ENCODE measurements around the gene OPALIN.
"Not testable (repeated sequence)": the region's sequence is repeated elsewhere in the genome, so short reads cannot be mapped to it uniquely, and the experiment has no call there.

Gene OPALIN

GRCh38 chr10:96317067-96317833, 41.6 kb downstream of the OPALIN start:
- Histone ChIP-seq H3K27ac (ENCODE audit: low read depth, low read length) (no peak overlapping the region), H3K27me3 (ENCODE audit: control insufficient read depth, insufficient read depth, low read length) (no peaks in the 10 kb centered on the region), H3K9ac (ENCODE audit: low read length) (no peak overlapping the region), H3K9me3 (ENCODE audit: control insufficient read depth, insufficient read depth, low read depth, low read length) (no peaks in the 10 kb centered on the region), H3K4me1 (ENCODE audit: control insufficient read depth, insufficient read depth, low read length) (peaks cover 18% of the 10 kb centered on the region), H3K4me3 (ENCODE audit: low read depth, low read length) (no peak overlapping the region), H3K36me3 (ENCODE audit: control insufficient read depth, insufficient read depth, low read length) (no peaks in the 10 kb centered on the region)

- Histone ChIP-seq H3K9me3 (ENCODE audit: control insufficient read depth, insufficient read depth, low read depth, low read length) (no peaks in the 10 kb centered on the region), H3K9ac (ENCODE audit: low read length) (no peak overlapping the region), H3K4me3 (ENCODE audit: low read depth, low read length) (no peak overlapping the region), H3K36me3 (ENCODE audit: control insufficient read depth, insufficient read depth, low read length) (no peaks in the 10 kb centered on the region), H3K27me3 (ENCODE audit: control insufficient read depth, insufficient read depth, low read length) (no peaks in the 10 kb centered on the region), H3K4me1 (ENCODE audit: control insufficient read depth, insufficient read depth, low read length) (peaks cover 43% of the 10 kb centered on the region), H3K27ac (ENCODE audit: low read depth, low read length) (no peak overlapping the region)
Measured at GRCh38 chr10:96313344-96313743, 45.5 kb downstream of the OPALIN start.

GRCh38 chr10:96311180-96311715, 47.6 kb downstream of the OPALIN start:
- peaks cover 54% of the 10 kb centered on the region for H3K4me1 ChIP-seq (ENCODE audit: control insufficient read depth, insufficient read depth, low read length)
- H3K9ac ChIP-seq (ENCODE audit: low read length) = peak overlapping the region; percentile 36
- no peaks in the 10 kb centered on the region for H3K9me3 ChIP-seq (ENCODE audit: control insufficient read depth, insufficient read depth, low read depth, low read length)
- H3K27me3 ChIP-seq (ENCODE audit: control insufficient read depth, insufficient read depth, low read length) = no peaks in the 10 kb centered on the region
- H3K27ac ChIP-seq (ENCODE audit: low read depth, low read length) = peak overlapping the region; percentile 94
- no peaks in the 10 kb centered on the region for H3K36me3 ChIP-seq (ENCODE audit: control insufficient read depth, insufficient read depth, low read length)
- no peak overlapping the region for H3K4me3 ChIP-seq (ENCODE audit: low read depth, low read length)

GRCh38 chr10:96310321-96310669, 48.5 kb downstream of the OPALIN start:
- peak overlapping the region; percentile 80 for H3K9ac ChIP-seq (ENCODE audit: low read length)
- peaks cover 49% of the 10 kb centered on the region for H3K4me1 ChIP-seq (ENCODE audit: control insufficient read depth, insufficient read depth, low read length)
- no peaks in the 10 kb centered on the region for H3K36me3 ChIP-seq (ENCODE audit: control insufficient read depth, insufficient read depth, low read length)
- peak overlapping the region; percentile 94 for H3K27ac ChIP-seq (ENCODE audit: low read depth, low read length)
- H3K9me3 ChIP-seq (ENCODE audit: control insufficient read depth, insufficient read depth, low read depth, low read length) = no peaks in the 10 kb centered on the region
- no peaks in the 10 kb centered on the region for H3K27me3 ChIP-seq (ENCODE audit: control insufficient read depth, insufficient read depth, low read length)
- peak overlapping the region; percentile 26; the same call in 1 of the 2 replicates for H3K4me3 ChIP-seq (ENCODE audit: low read depth, low read length)

GRCh38 chr10:96309628-96310320, 49.0 kb downstream of the OPALIN start:
- H3K4me1 ChIP-seq (ENCODE audit: control insufficient read depth, insufficient read depth, low read length) = peaks cover 49% of the 10 kb centered on the region
- H3K9ac ChIP-seq (ENCODE audit: low read length) = peak overlapping the region; percentile 85
- no peaks in the 10 kb centered on the region for H3K27me3 ChIP-seq (ENCODE audit: control insufficient read depth, insufficient read depth, low read length)
- peak overlapping the region; percentile 30 for H3K4me3 ChIP-seq (ENCODE audit: low read depth, low read length)
- peak overlapping the region; percentile 97 for H3K27ac ChIP-seq (ENCODE audit: low read depth, low read length)
- H3K36me3 ChIP-seq (ENCODE audit: control insufficient read depth, insufficient read depth, low read length) = no peaks in the 10 kb centered on the region
- H3K9me3 ChIP-seq (ENCODE audit: control insufficient read depth, insufficient read depth, low read depth, low read length) = no peaks in the 10 kb centered on the region

GRCh38 chr10:96308854-96309253, 49.9 kb downstream of the OPALIN start:
- not testable (repeated sequence) for H3K36me3 ChIP-seq (ENCODE audit: control insufficient read depth, insufficient read depth, low read length); H3K9me3 ChIP-seq (ENCODE audit: control insufficient read depth, insufficient read depth, low read depth, low read length); H3K27me3 ChIP-seq (ENCODE audit: control insufficient read depth, insufficient read depth, low read length)
- Histone ChIP-seq H3K4me1 (ENCODE audit: control insufficient read depth, insufficient read depth, low read length) (peaks cover 49% of the 10 kb centered on the region), H3K27ac (ENCODE audit: low read depth, low read length) (peak overlapping the region; percentile 97), H3K4me3 (ENCODE audit: low read depth, low read length) (peak overlapping the region; percentile 30; the same call in 1 of the 2 replicates), H3K9ac (ENCODE audit: low read length) (peak overlapping the region; percentile 85)

GRCh38 chr10:96306516-96306915, 52.3 kb downstream of the OPALIN start:
- Histone ChIP-seq H3K4me1 (ENCODE audit: control insufficient read depth, insufficient read depth, low read length) (peaks cover 49% of the 10 kb centered on the region), H3K27ac (ENCODE audit: low read depth, low read length) (peak overlapping the region; percentile 21; the same call in 1 of the 2 replicates), H3K9ac (ENCODE audit: low read length) (no peak overlapping the region), H3K36me3 (ENCODE audit: control insufficient read depth, insufficient read depth, low read length) (no peaks in the 10 kb centered on the region), H3K27me3 (ENCODE audit: control insufficient read depth, insufficient read depth, low read length) (no peaks in the 10 kb centered on the region), H3K9me3 (ENCODE audit: control insufficient read depth, insufficient read depth, low read depth, low read length) (no peaks in the 10 kb centered on the region), H3K4me3 (ENCODE audit: low read depth, low read length) (no peak overlapping the region)

GRCh38 chr10:96305019-96305418, 53.8 kb downstream of the OPALIN start:
- peaks cover 38% of the 10 kb centered on the region for H3K4me1 ChIP-seq (ENCODE audit: control insufficient read depth, insufficient read depth, low read length)
- H3K9ac ChIP-seq (ENCODE audit: low read length) = no peak overlapping the region
- no peaks in the 10 kb centered on the region for H3K9me3 ChIP-seq (ENCODE audit: control insufficient read depth, insufficient read depth, low read depth, low read length)
- no peak overlapping the region for H3K4me3 ChIP-seq (ENCODE audit: low read depth, low read length)
- H3K27me3 ChIP-seq (ENCODE audit: control insufficient read depth, insufficient read depth, low read length) = no peaks in the 10 kb centered on the region
- no peak overlapping the region for H3K27ac ChIP-seq (ENCODE audit: low read depth, low read length)
- no peaks in the 10 kb centered on the region for H3K36me3 ChIP-seq (ENCODE audit: control insufficient read depth, insufficient read depth, low read length)

- Histone ChIP-seq H3K9ac (ENCODE audit: low read length) (no peak within 1 kb of the TSS), H3K36me3 (ENCODE audit: control insufficient read depth, insufficient read depth, low read length) (no peaks in the 10 kb centered on the region), H3K4me3 (ENCODE audit: low read depth, low read length) (no peak within 1 kb of the TSS), H3K27me3 (ENCODE audit: control insufficient read depth, insufficient read depth, low read length) (no peaks in the 10 kb centered on the region), H3K27ac (ENCODE audit: low read depth, low read length) (no peak within 1 kb of the TSS), H3K9me3 (ENCODE audit: control insufficient read depth, insufficient read depth, low read depth, low read length) (no peaks in the 10 kb centered on the region), H3K4me1 (ENCODE audit: control insufficient read depth, insufficient read depth, low read length) (peaks cover 33% of the 10 kb centered on the region)
Measured at GRCh38 chr10:96304230-96304629, 54.6 kb downstream of the OPALIN start, which contains the start of gene DNTT. TSS of gene DNTT (plus strand) at chr10:96304434. CDS start at chr10:96304498, 64 bp downstream.

GRCh38 chr10:96301616-96302015, 57.2 kb downstream of the OPALIN start:
- no peak overlapping the region for H3K27ac ChIP-seq (ENCODE audit: low read depth, low read length)

GRCh38 chr10:96299383-96299782, 59.4 kb downstream of the OPALIN start:
- no peaks in the 10 kb centered on the region for H3K27me3 ChIP-seq (ENCODE audit: control insufficient read depth, insufficient read depth, low read length)
- H3K9ac ChIP-seq (ENCODE audit: low read length) = no peak overlapping the region
- H3K4me1 ChIP-seq (ENCODE audit: control insufficient read depth, insufficient read depth, low read length) = 0 out of 2 replicates have a peak, but pooled peaks cover 13% of the 10 kb centered on the region
- H3K4me3 ChIP-seq (ENCODE audit: low read depth, low read length) = no peak overlapping the region
- H3K36me3 ChIP-seq (ENCODE audit: control insufficient read depth, insufficient read depth, low read length) = no peaks in the 10 kb centered on the region
- no peaks in the 10 kb centered on the region for H3K9me3 ChIP-seq (ENCODE audit: control insufficient read depth, insufficient read depth, low read depth, low read length)
- H3K27ac ChIP-seq (ENCODE audit: low read depth, low read length) = no peak overlapping the region

More at GRCh38 chr10:96301616-96302015, 57.2 kb downstream of the OPALIN start:
- Histone ChIP-seq H3K36me3 (ENCODE audit: control insufficient read depth, insufficient read depth, low read length) (no peaks in the 10 kb centered on the region), H3K4me1 (ENCODE audit: control insufficient read depth, insufficient read depth, low read length) (0 out of 2 replicates have a peak, but pooled peaks cover 17% of the 10 kb centered on the region), H3K27me3 (ENCODE audit: control insufficient read depth, insufficient read depth, low read length) (no peaks in the 10 kb centered on the region), H3K9ac (ENCODE audit: low read length) (no peak overlapping the region), H3K9me3 (ENCODE audit: control insufficient read depth, insufficient read depth, low read depth, low read length) (no peaks in the 10 kb centered on the region), H3K4me3 (ENCODE audit: low read depth, low read length) (no peak overlapping the region)

All from HUES6 (cell line).